Neural progenitor cell (in vitro differentiated cells): ENCODE results near the gene LACTB. TPM values are rescaled to one million over a fixed set of nuclear protein-coding genes. Genes with fewer than 3 reads are reported as not detected.

ENCODE experiments used
- DNase-seq: peaks from one replicate; pipeline ENCODE4 v3.0.0-alpha.2; 2016; ENCODE audit warnings: low spot score
- H2AFZ ChIP-seq: fragments of 200-600 bp; sonication (generic); replicated peaks from 2 replicates; pipeline ENCODE4 v1.6.1; 2016; ENCODE audit warnings: antibody characterized with exemption
- H3F3A ChIP-seq: fragments of 200-600 bp; sonication (generic); 2 replicates; pipeline ENCODE4 v1.6.1; 2016; ENCODE audit warnings: antibody characterized with exemption, low read depth
- H3K27ac ChIP-seq: fragments of 200-600 bp; sonication (generic); 2 replicates; pipeline ENCODE4 v1.5.1; 2016; ENCODE audit warnings: mild to moderate bottlenecking
- H3K27me3 ChIP-seq: fragments of 200-600 bp; sonication (generic); 2 replicates; pipeline ENCODE4 v1.6.1; 2016; ENCODE audit warnings: mild to moderate bottlenecking, moderate library complexity
- H3K36me3 ChIP-seq: fragments of 200-600 bp; sonication (generic); 2 replicates; pipeline ENCODE4 v1.5.1; 2016
- H3K4me1 ChIP-seq: fragments of 200-600 bp; sonication (generic); 2 replicates; pipeline ENCODE4 v1.6.1; 2016; ENCODE audit warnings: mixed run types
- H3K4me2 ChIP-seq: fragments of 200-600 bp; sonication (generic); 2 replicates; pipeline ENCODE4 v1.6.1; 2016
- H3K4me3 ChIP-seq: fragments of 200-600 bp; sonication (generic); 2 replicates; pipeline ENCODE4 v1.5.1; 2016
- H3K79me2 ChIP-seq: fragments of 200-600 bp; sonication (generic); 2 replicates; pipeline ENCODE4 v1.6.1; 2016; ENCODE audit warnings: low read depth
- H3K9ac ChIP-seq: fragments of 200-600 bp; sonication (generic); 2 replicates; pipeline ENCODE4 v1.6.1; 2016
- H3K9me3 ChIP-seq: fragments of 200-600 bp; sonication (generic); 2 replicates; pipeline ENCODE4 v1.5.1; 2016; ENCODE audit warnings: low read depth
- H4K20me1 ChIP-seq: fragments of 200-600 bp; sonication (generic); 2 replicates; pipeline ENCODE4 v1.6.1; 2016; ENCODE audit warnings: low read depth
- H3K27ac Mint-ChIP-seq: 3 replicates; pipeline ENCODE4 v1.8.0; 2021; ENCODE audit warnings: mixed read lengths
- H3K27me3 Mint-ChIP-seq: 2 replicates; pipeline ENCODE4 v1.8.0; 2022; ENCODE audit warnings: low read depth, mild to moderate bottlenecking, inconsistent platforms, moderate library complexity, mixed read lengths; ENCODE audit not compliant: insufficient read depth
- H3K36me3 Mint-ChIP-seq: 3 replicates; pipeline ENCODE4 v1.8.0; 2021; ENCODE audit warnings: mixed read lengths
- H3K4me1 Mint-ChIP-seq: 3 replicates; pipeline ENCODE4 v1.8.0; 2021; ENCODE audit warnings: mixed read lengths
- H3K4me3 Mint-ChIP-seq: 3 replicates; pipeline ENCODE4 v1.8.0; 2021; ENCODE audit warnings: mild to moderate bottlenecking, moderate library complexity, mixed read lengths
- H3K9me3 Mint-ChIP-seq: 3 replicates; pipeline ENCODE4 v1.8.0; 2020; ENCODE audit warnings: mixed read lengths
- EZH2 ChIP-seq: fragments of 200-600 bp; sonication (generic); IDR thresholded peaks from 2 replicates; pipeline ENCODE4 v1.6.1; 2017; ENCODE audit warnings: antibody characterized with exemption, mild to moderate bottlenecking, moderate library complexity
- EZH2phosphoT487 ChIP-seq: fragments of 200-600 bp; sonication (generic); IDR thresholded peaks from 2 replicates; pipeline ENCODE4 v1.6.1; 2017; ENCODE audit warnings: antibody characterized with exemption
- total RNA-seq: library from RNA; depleted of rRNA; stranded (reverse); fragments of >200 nt; gene quantifications from 2 replicates; pipeline ENCODE4 v1.2.3, GENCODE V29; 2015; ENCODE audit warnings: low replicate concordance
- TF ChIP-seq, protein P1 (sequence below): fragments of 200-600 bp; sonication (generic); IDR thresholded peaks from 2 replicates; pipeline ENCODE4 v1.5.1; 2017; ENCODE audit warnings: antibody characterized with exemption, mild to moderate bottlenecking

Gene LACTB
- total RNA-seq, 1 donor from 2014 or later: 3.6 TPM

DNA sequence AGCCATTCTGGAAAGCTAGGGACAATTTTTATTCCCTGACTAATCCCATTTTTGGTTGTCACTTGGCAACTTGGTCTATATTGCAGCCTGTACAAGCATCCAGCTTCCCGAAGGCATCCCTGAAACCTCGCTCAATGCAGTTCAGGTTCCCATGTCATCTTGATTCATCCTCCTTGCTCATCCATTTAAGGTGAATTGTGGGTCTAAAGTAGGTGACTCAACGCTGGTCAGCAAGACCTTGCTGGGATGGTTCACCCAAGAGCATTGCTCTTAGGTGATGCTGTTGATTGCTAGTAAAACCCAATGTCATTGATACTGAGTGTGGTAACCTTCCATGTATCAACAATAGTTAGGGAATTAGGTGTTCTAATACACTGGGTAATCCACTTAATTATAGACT lies 54.6 kb downstream of the LACTB start:
- TF ChIP-seq, protein P1, sequence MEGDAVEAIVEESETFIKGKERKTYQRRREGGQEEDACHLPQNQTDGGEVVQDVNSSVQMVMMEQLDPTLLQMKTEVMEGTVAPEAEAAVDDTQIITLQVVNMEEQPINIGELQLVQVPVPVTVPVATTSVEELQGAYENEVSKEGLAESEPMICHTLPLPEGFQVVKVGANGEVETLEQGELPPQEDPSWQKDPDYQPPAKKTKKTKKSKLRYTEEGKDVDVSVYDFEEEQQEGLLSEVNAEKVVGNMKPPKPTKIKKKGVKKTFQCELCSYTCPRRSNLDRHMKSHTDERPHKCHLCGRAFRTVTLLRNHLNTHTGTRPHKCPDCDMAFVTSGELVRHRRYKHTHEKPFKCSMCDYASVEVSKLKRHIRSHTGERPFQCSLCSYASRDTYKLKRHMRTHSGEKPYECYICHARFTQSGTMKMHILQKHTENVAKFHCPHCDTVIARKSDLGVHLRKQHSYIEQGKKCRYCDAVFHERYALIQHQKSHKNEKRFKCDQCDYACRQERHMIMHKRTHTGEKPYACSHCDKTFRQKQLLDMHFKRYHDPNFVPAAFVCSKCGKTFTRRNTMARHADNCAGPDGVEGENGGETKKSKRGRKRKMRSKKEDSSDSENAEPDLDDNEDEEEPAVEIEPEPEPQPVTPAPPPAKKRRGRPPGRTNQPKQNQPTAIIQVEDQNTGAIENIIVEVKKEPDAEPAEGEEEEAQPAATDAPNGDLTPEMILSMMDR: no peak
- TF ChIP-seq EZH2: no peak
- no peak for TF ChIP-seq EZH2phosphoT487
- no peak overlapping the region for H3K9ac ChIP-seq
- no peaks in the 10 kb centered on the region for H3K9me3 Mint-ChIP-seq
- no peaks in the 10 kb centered on the region for H3K27me3 ChIP-seq
- no peak for DNase-seq
- no peaks in the 10 kb centered on the region for H3K36me3 ChIP-seq
- H3K4me3 Mint-ChIP-seq: no peak overlapping the region
- peaks cover 22% of the 10 kb centered on the region for H3F3A ChIP-seq
- no peak overlapping the region for H3K27ac Mint-ChIP-seq
- no peak overlapping the region for H2AFZ ChIP-seq
- no peaks in the 10 kb centered on the region for H3K36me3 Mint-ChIP-seq
- H3K4me1 Mint-ChIP-seq: peaks cover 23% of the 10 kb centered on the region
- no peak overlapping the region for H3K4me3 ChIP-seq
- peaks cover 8% of the 10 kb centered on the region for H3K27me3 Mint-ChIP-seq
- H3K9me3 ChIP-seq: no peaks in the 10 kb centered on the region
- no peak overlapping the region for H3K27ac ChIP-seq
- H3K4me1 ChIP-seq: peaks cover 13% of the 10 kb centered on the region
- no peaks in the 10 kb centered on the region for H4K20me1 ChIP-seq
- no peak overlapping the region for H3K4me2 ChIP-seq
- no peaks in the 10 kb centered on the region for H3K79me2 ChIP-seq

DNA sequence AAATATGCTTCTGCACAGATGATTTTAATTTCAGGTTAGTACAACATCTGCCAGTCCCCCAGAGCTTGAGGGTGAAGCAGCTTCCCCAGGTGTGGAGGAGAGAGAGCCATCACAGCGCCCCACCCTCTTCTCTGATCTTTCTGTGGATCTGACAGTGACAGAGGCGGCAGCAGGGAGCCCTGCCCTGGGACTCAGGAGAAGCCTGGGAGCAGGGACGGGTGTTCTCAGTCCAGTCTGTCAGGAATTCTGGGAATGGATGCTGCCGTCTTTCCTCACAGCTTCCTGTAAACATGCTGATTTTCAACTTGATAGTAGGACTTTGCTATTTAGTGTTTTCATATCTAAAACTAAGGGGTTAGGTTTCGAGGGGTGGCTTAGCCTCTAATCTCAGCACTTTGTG lies 56.4 kb downstream of the LACTB start:
- no peak overlapping the region for H3K27ac Mint-ChIP-seq
- H3K4me1 ChIP-seq: peaks cover 5% of the 10 kb centered on the region
- no peaks in the 10 kb centered on the region for H4K20me1 ChIP-seq
- DNase-seq: no peak
- H3K36me3 Mint-ChIP-seq: no peaks in the 10 kb centered on the region
- H3K4me3 Mint-ChIP-seq: no peak overlapping the region
- no peaks in the 10 kb centered on the region for H3K9me3 Mint-ChIP-seq
- no peak overlapping the region for H3K27ac ChIP-seq
- no peak overlapping the region for H3K9ac ChIP-seq
- H3K9me3 ChIP-seq: no peaks in the 10 kb centered on the region
- H3K27me3 ChIP-seq: no peaks in the 10 kb centered on the region
- TF ChIP-seq, protein P1: no peak
- TF ChIP-seq EZH2 (no peak), EZH2phosphoT487 (no peak)
- H2AFZ ChIP-seq: no peak overlapping the region
- no peak overlapping the region for H3K4me3 ChIP-seq
- peaks cover 13% of the 10 kb centered on the region for H3K4me1 Mint-ChIP-seq
- H3K4me2 ChIP-seq: no peak overlapping the region
- no peaks in the 10 kb centered on the region for H3K79me2 ChIP-seq
- H3K27me3 Mint-ChIP-seq: peaks cover 6% of the 10 kb centered on the region
- H3F3A ChIP-seq: peaks cover 6% of the 10 kb centered on the region
- no peaks in the 10 kb centered on the region for H3K36me3 ChIP-seq

DNA sequence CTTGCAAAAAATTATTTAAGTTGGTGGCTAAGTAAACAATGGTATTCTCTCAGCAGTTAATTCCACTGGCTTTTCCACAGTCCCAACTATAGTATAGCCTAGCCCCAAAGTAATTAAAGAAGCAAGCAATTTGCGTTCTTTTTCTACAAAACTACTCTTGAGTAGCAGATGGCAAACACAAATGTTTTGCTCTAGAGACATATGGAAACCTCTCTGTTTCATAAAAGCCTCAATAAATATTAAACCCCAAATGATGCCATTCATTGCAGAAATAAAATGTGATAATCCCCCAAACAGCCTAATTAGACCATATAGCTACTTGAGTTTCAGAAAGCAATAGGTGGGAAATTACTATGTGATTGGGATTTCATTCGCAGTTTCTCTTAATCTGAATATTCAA lies 59.1 kb downstream of the LACTB start:
- Mint-ChIP-seq H3K27me3 (no peaks in the 10 kb centered on the region), H3K36me3 (no peaks in the 10 kb centered on the region), H3K4me1 (peaks cover 12% of the 10 kb centered on the region), H3K4me3 (no peak overlapping the region), H3K27ac (no peak overlapping the region), H3K9me3 (no peaks in the 10 kb centered on the region)
- Histone ChIP-seq H3K9ac (no peak overlapping the region), H3K4me3 (no peak overlapping the region), H3K4me1 (no peaks in the 10 kb centered on the region), H3K36me3 (no peaks in the 10 kb centered on the region), H4K20me1 (no peaks in the 10 kb centered on the region), H3K9me3 (no peaks in the 10 kb centered on the region), H2AFZ (no peak overlapping the region), H3K79me2 (no peaks in the 10 kb centered on the region), H3K4me2 (no peak overlapping the region), H3K27ac (no peak overlapping the region), H3F3A (no peaks in the 10 kb centered on the region), H3K27me3 (no peaks in the 10 kb centered on the region)
- no peak for DNase-seq
- TF ChIP-seq EZH2phosphoT487 (no peak), EZH2 (no peak)
- TF ChIP-seq, protein P1: no peak

DNA sequence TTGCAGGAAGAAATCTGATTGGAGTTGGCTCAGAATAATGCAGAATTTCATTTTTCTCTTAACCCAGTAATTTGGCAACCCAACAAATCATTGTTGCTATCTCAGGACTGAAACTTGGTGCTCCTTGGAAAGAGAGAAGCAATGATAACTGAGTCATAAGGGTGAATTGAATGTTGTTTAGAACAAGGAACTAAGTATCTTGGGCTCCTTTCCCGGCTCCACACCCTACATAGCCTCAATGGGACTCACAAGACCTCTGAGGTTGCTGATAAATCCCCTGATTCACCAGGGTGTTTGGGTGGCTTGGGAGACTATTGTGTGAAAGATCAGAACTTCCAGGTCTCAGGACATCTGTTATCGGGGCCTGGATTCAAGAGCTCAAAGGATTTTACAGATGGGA lies 60.0 kb downstream of the LACTB start:
- no peaks in the 10 kb centered on the region for H3K9me3 Mint-ChIP-seq
- H3K27me3 ChIP-seq: no peaks in the 10 kb centered on the region
- H3K27me3 Mint-ChIP-seq: no peaks in the 10 kb centered on the region
- H4K20me1 ChIP-seq: no peaks in the 10 kb centered on the region
- H3K36me3 ChIP-seq: no peaks in the 10 kb centered on the region
- no peak overlapping the region for H3K9ac ChIP-seq
- no peaks in the 10 kb centered on the region for H3K4me1 ChIP-seq
- no peak for DNase-seq
- no peaks in the 10 kb centered on the region for H3K36me3 Mint-ChIP-seq
- H3K9me3 ChIP-seq: no peaks in the 10 kb centered on the region
- H3K4me1 Mint-ChIP-seq: peaks cover 12% of the 10 kb centered on the region
- H3K27ac ChIP-seq: no peak overlapping the region
- no peak overlapping the region for H3K4me3 ChIP-seq
- TF ChIP-seq, protein P1: no peak
- TF ChIP-seq EZH2phosphoT487: no peak
- no peak for TF ChIP-seq EZH2
- no peaks in the 10 kb centered on the region for H3K79me2 ChIP-seq
- H2AFZ ChIP-seq: no peak overlapping the region
- H3F3A ChIP-seq: no peaks in the 10 kb centered on the region
- H3K4me3 Mint-ChIP-seq: no peak overlapping the region
- H3K27ac Mint-ChIP-seq: no peak overlapping the region
- no peak overlapping the region for H3K4me2 ChIP-seq
